HG03457 (cell line): ENCODE results near the gene GAPT.
A peak's percentile ranks its signal among the peaks of the same experiment; 100 is the strongest.

Source experiments
- ATAC-seq: cut with Tn5 transposase; IDR thresholded peaks from one replicate; pipeline ENCODE4 v1.9.1; 2021; ENCODE audit warnings: moderate number of reproducible peaks; ENCODE audit not compliant: unreplicated experiment

GAPT gene

GRCh38 chr5:58491216-58491892 lies at the start of gene GAPT:
Gene GAPT, plus strand, starts transcription at chr5:58491435. Its CDS starts 3,102 bp downstream, at chr5:58494537.
- ATAC-seq = peak; percentile 75

- no peak for ATAC-seq
Observed at GRCh38 chr5:58444805-58445204, 46.4 kb upstream of the GAPT start.

- ATAC-seq = no peak
Observed at GRCh38 chr5:58446024-58446423, 45.2 kb upstream of the GAPT start.

- ATAC-seq = no peak
Observed at GRCh38 chr5:58447226-58447625, 44.0 kb upstream of the GAPT start.

GRCh38 chr5:58450018-58450417 lies 41.2 kb upstream of the GAPT start:
- no peak for ATAC-seq

GRCh38 chr5:58450811-58451629 lies 40.2 kb upstream of the GAPT start:
- no peak for ATAC-seq

- ATAC-seq = no peak
Observed at GRCh38 chr5:58451732-58452565, 39.3 kb upstream of the GAPT start.

- ATAC-seq = no peak
Observed at GRCh38 chr5:58452566-58453258, 38.5 kb upstream of the GAPT start.

GRCh38 chr5:58453306-58453705 lies 37.9 kb upstream of the GAPT start:
- no peak for ATAC-seq

- ATAC-seq = no peak
Observed at GRCh38 chr5:58454025-58454424, 37.2 kb upstream of the GAPT start.

- no peak for ATAC-seq
Observed at GRCh38 chr5:58455066-58455465, 36.2 kb upstream of the GAPT start.

GRCh38 chr5:58455480-58455879 lies 35.8 kb upstream of the GAPT start:
- ATAC-seq = no peak

- no peak for ATAC-seq
Observed at GRCh38 chr5:58456026-58456425, 35.2 kb upstream of the GAPT start.

- no peak for ATAC-seq
Observed at GRCh38 chr5:58456486-58456885, 34.7 kb upstream of the GAPT start.

- ATAC-seq = no peak
Observed at GRCh38 chr5:58457050-58457449, 34.2 kb upstream of the GAPT start.

GRCh38 chr5:58458141-58458742 lies 33.0 kb upstream of the GAPT start:
- ATAC-seq = no peak

GRCh38 chr5:58458743-58459145 lies 32.5 kb upstream of the GAPT start:
- no peak for ATAC-seq

- ATAC-seq = no peak
Observed at GRCh38 chr5:58459146-58460001, 31.9 kb upstream of the GAPT start.

GRCh38 chr5:58460002-58460731 lies 31.1 kb upstream of the GAPT start, which contains the start of gene PLK2:
Gene PLK2, minus strand, starts transcription at chr5:58460086. Its CDS starts 127 bp downstream, at chr5:58459959.
- peak; percentile 62 for ATAC-seq
